Gastrocnemius medialis (tissue), 4 donors: ENCODE measurements around the gene BMX.

Experiments
- CTCF ChIP-seq, 5 experiments: fragments of 450-650 bp in 3 of 5; fragments of 200-600 bp in 2 of 5; sonication (generic) in 2 of 5; IDR thresholded peaks in 4 of 5; conservative IDR thresholded peaks in 1 of 5; 1 replicate in 4 of 5; 2 replicates in 1 of 5; pipeline ENCODE4 v1.5.1; 2016 to 2019; ENCODE audit warnings: antibody characterized with exemption in 5 of 5, mild to moderate bottlenecking in 3 of 5, moderate library complexity in 3 of 5
- POLR2A ChIP-seq, 2 donors: fragments of 450-650 bp; IDR thresholded peaks; one replicate each; pipeline ENCODE4 v1.6.1; 2017; ENCODE audit warnings: antibody characterized with exemption in 2 of 2, mild to moderate bottlenecking in 2 of 2, moderate library complexity in 2 of 2

- TF ChIP-seq CTCF (IDR thresholded peaks at IDR 0.05 in 4 of 5, conservative IDR thresholded peaks at IDR 0.05 in 1 of 5): no peak
- TF ChIP-seq POLR2A (IDR thresholded peaks at IDR 0.05): no peak
These were observed 28.6 kb downstream of the BMX start for GRCh38 chrX:15529165-15529564.
